Calu3 (cell line): ENCODE data around the gene TAF1D. TPM values are rescaled to one million over a fixed set of nuclear protein-coding genes. Genes with fewer than 3 reads are reported as not detected.

Source experiments
- BruUV-seq: library from RNA; stranded (reverse); fragments of 400-500 nt; replicated peaks from 2 replicates; lab custom pipeline; 2021; lab: Mats Ljungman, UMichigan
- CTCF ChIA-PET: fragments of 300-600 bp; sonication (Branson Sonifier 250); formaldehyde crosslinking; loops from one replicate; lab custom pipeline; 2022; ENCODE audit warnings: antibody characterized with exemption; lab: Charles Lee
- DNase-seq: peaks from one replicate; pipeline ENCODE4 v3.0.0; 2022
- H3K27ac Mint-ChIP-seq: one replicate; pipeline ENCODE4 v1.8.0; 2022; ENCODE audit warnings: mixed read lengths; ENCODE audit not compliant: unreplicated experiment
- H3K27me3 Mint-ChIP-seq: one replicate; pipeline ENCODE4 v1.8.0; 2022; ENCODE audit warnings: mixed read lengths; ENCODE audit not compliant: unreplicated experiment
- H3K36me3 Mint-ChIP-seq: one replicate; pipeline ENCODE4 v1.8.0; 2022; ENCODE audit warnings: mild to moderate bottlenecking, moderate library complexity, mixed read lengths; ENCODE audit not compliant: insufficient read depth, unreplicated experiment
- H3K4me1 Mint-ChIP-seq: one replicate; pipeline ENCODE4 v1.8.0; 2022; ENCODE audit warnings: mild to moderate bottlenecking, low read depth, mixed read lengths; ENCODE audit not compliant: unreplicated experiment
- H3K4me3 Mint-ChIP-seq: one replicate; pipeline ENCODE4 v1.8.0; 2022; ENCODE audit warnings: mild to moderate bottlenecking, low read depth, moderate library complexity, mixed read lengths; ENCODE audit not compliant: unreplicated experiment
- H3K9me3 Mint-ChIP-seq: one replicate; pipeline ENCODE4 v1.8.0; 2022; ENCODE audit warnings: low read depth, mixed read lengths; ENCODE audit not compliant: unreplicated experiment
- CTCF ChIP-seq: fragments of 200-600 bp; IDR thresholded peaks from one replicate; pipeline ENCODE4 v1.8.0; 2022; ENCODE audit warnings: antibody characterized with exemption; ENCODE audit not compliant: unreplicated experiment
- intact Hi-C: fragments of 100-400 bp; cut with micrococcal nuclease; formaldehyde crosslinking; loops from one replicate; pipeline ENCODE4 v1.10.0; 2022; ENCODE audit not compliant: unreplicated experiment
- microRNA-seq: library from miRNA; unstranded; fragments of <30 nt; microRNA quantifications from one replicate; pipeline ENCODE4 v1.2.0, GENCODE V29; 2022
- total RNA-seq: library from RNA; stranded (reverse); gene quantifications from 2 replicates; pipeline ENCODE4 v1.2.3, GENCODE V29; 2022

TAF1D gene
- total RNA-seq, 1 experiment from 2014 or later: 107 TPM

- Mint-ChIP-seq H3K27ac (no peak overlapping the region), H3K27me3 (no peaks in the 10 kb centered on the region), H3K36me3 (peaks cover 6% of the 10 kb centered on the region), H3K4me1 (no peaks in the 10 kb centered on the region), H3K4me3 (no peak overlapping the region), H3K9me3 (no peaks in the 10 kb centered on the region)
- no TSS peak for BruUV-seq
- no peak for TF ChIP-seq CTCF
- CTCF ChIA-PET: no interaction called here
- DNase-seq: no peak
- intact Hi-C loops: no loop called here
These were observed 54.5 kb downstream of the TAF1D start for GRCh38 chr11:93686812-93687211.

- BruUV-seq: no TSS peak
- TF ChIP-seq CTCF: no peak
- Mint-ChIP-seq H3K36me3 (peaks cover 11% of the 10 kb centered on the region), H3K4me3 (no peak overlapping the region), H3K27me3 (no peaks in the 10 kb centered on the region), H3K9me3 (no peaks in the 10 kb centered on the region), H3K4me1 (no peaks in the 10 kb centered on the region), H3K27ac (no peak overlapping the region)
- CTCF ChIA-PET: no interaction called here
- intact Hi-C loops: no loop called here
- DNase-seq: no peak
These were observed 55.1 kb downstream of the TAF1D start for GRCh38 chr11:93686226-93686625.

Small RNA genes within 50 kb of the gene (microRNA-seq; reads per million reads assigned to microRNA genes)
- gene MIR1304: 10.9 reads per million, percentile 35 among the genes with 10 or more reads in this experiment

Other genes starting within 250 kb of the TAF1D start
- 16.4 and 22.9 TPM in 2 replicates for gene SMCO4, start 198.1 kb downstream of the TAF1D start, total RNA-seq
- gene CEP295, start 79.8 kb downstream of the TAF1D start, total RNA-seq: 16.8 and 18.2 TPM in 2 replicates
- 14.7 and 17.1 TPM in 2 replicates for gene C11orf54, start 177 bp upstream of the TAF1D start, total RNA-seq
- 24.6 and 27.5 TPM in 2 replicates for gene MED17, start 42.8 kb upstream of the TAF1D start, total RNA-seq
- 0.71 and 0.76 TPM in 2 replicates for gene VSTM5, start 109.1 kb upstream of the TAF1D start, total RNA-seq